IMR-90 (cell line): ENCODE results near the gene VCL. TPM values are rescaled to one million over a fixed set of nuclear protein-coding genes. Genes with fewer than 3 reads are reported as not detected.
"Not testable (repeated sequence)": the region's sequence is repeated elsewhere in the genome, so short reads cannot be mapped to it uniquely, and the experiment has no call there.

Experiments used
- ATAC-seq: fragments of 200-7000 bp; cut with Tn5 transposase; 2 replicates; pipeline ENCODE4 v1.9.1; 2020; ENCODE audit warnings: low read depth, mild to moderate bottlenecking, moderate library complexity
- BruUV-seq: library from RNA; stranded (reverse); fragments of 400-500 nt; replicated peaks from 2 replicates; lab custom pipeline; 2021; lab: Mats Ljungman, UMichigan
- CTCF ChIA-PET: fragments of 300-600 bp; formaldehyde crosslinking; extraction: SDS; loops from one replicate; lab custom pipeline; 2021; ENCODE audit warnings: antibody characterized with exemption; lab: Yijun Ruan, JAX
- POLR2A ChIA-PET: fragments of 300-600 bp; sonication (Branson Sonifier 250); formaldehyde crosslinking; loops from one replicate; lab custom pipeline; 2022; ENCODE audit warnings: antibody characterized with exemption; ENCODE audit not compliant: unreplicated experiment; lab: Charles Lee
- DNase-seq: peaks from one replicate; pipeline ENCODE4 v3.0.0; 2013
- H2AFZ ChIP-seq: replicated peaks from 2 replicates; pipeline ENCODE3; 2013; ENCODE audit warnings: low read length, mild to moderate bottlenecking; ENCODE audit not compliant: poor library complexity
- H2AK5ac ChIP-seq: 2 replicates; pipeline ENCODE4 v1.6.1; 2013; ENCODE audit warnings: low read depth, low read length, inconsistent platforms
- H2AK9ac ChIP-seq: replicated peaks from 2 replicates; pipeline ENCODE3; 2013; ENCODE audit warnings: mild to moderate bottlenecking, low read depth, low read length, moderate library complexity; ENCODE audit not compliant: poor library complexity
- H2BK120ac ChIP-seq: 2 replicates; pipeline ENCODE4 v1.6.1; 2013; ENCODE audit warnings: low read depth, low read length, inconsistent platforms
- H2BK15ac ChIP-seq: 3 replicates; pipeline ENCODE4 v1.6.1; 2013; ENCODE audit warnings: low read depth, low read length, inconsistent platforms
- H2BK20ac ChIP-seq: 2 replicates; pipeline ENCODE4 v1.6.1; 2013; ENCODE audit warnings: low read depth, mild to moderate bottlenecking, inconsistent platforms, low read length, moderate library complexity
- H2BK5ac ChIP-seq: 2 replicates; pipeline ENCODE4 v1.6.1; 2013; ENCODE audit warnings: mild to moderate bottlenecking, low read depth, low read length, inconsistent platforms; ENCODE audit not compliant: poor library complexity, severe bottlenecking
- H3K14ac ChIP-seq: replicated peaks from 2 replicates; pipeline ENCODE4 v1.6.1; 2013; ENCODE audit warnings: low read depth, low read length, inconsistent platforms
- H3K18ac ChIP-seq: 2 replicates; pipeline ENCODE4 v1.6.1; 2013; ENCODE audit warnings: low read depth, low read length, control low read depth
- H3K23ac ChIP-seq: 2 replicates; pipeline ENCODE4 v1.6.1; 2013; ENCODE audit warnings: low read depth, low read length, inconsistent platforms
- H3K27ac ChIP-seq: 2 replicates; pipeline ENCODE4 v1.5.1; 2013; ENCODE audit warnings: mild to moderate bottlenecking, control low read depth, low read length; ENCODE audit not compliant: insufficient read depth
- H3K27me3 ChIP-seq: 2 replicates; pipeline ENCODE4 v1.6.1; 2013; ENCODE audit warnings: low read length; ENCODE audit not compliant: control insufficient read depth, insufficient read depth
- H3K36me3 ChIP-seq: 2 replicates; pipeline ENCODE4 v1.6.1; 2013; ENCODE audit warnings: low read length, mixed read lengths; ENCODE audit not compliant: control insufficient read depth, insufficient read depth
- H3K4ac ChIP-seq: 2 replicates; pipeline ENCODE4 v1.6.1; 2013; ENCODE audit warnings: low read depth, low read length, inconsistent platforms
- H3K4me1 ChIP-seq: 2 replicates; pipeline ENCODE4 v1.6.1; 2013; ENCODE audit warnings: low read length, mixed read lengths; ENCODE audit not compliant: control insufficient read depth, insufficient read depth
- H3K4me2 ChIP-seq: 2 replicates; pipeline ENCODE4 v1.6.1; 2013; ENCODE audit warnings: low read depth, mild to moderate bottlenecking, control low read depth, low read length, moderate library complexity
- H3K4me3 ChIP-seq: 2 replicates; pipeline ENCODE4 v1.5.1; 2013; ENCODE audit warnings: low read depth, mild to moderate bottlenecking, control low read depth, low read length, moderate library complexity; ENCODE audit not compliant: insufficient read depth
- H3K56ac ChIP-seq: 2 replicates; pipeline ENCODE4 v1.6.1; 2013; ENCODE audit warnings: low read length, inconsistent platforms; ENCODE audit not compliant: insufficient read depth; ENCODE audit errors: extremely low read depth
- H3K79me1 ChIP-seq, 2 experiments: 2 replicates each; pipeline ENCODE4 v1.6.1; 2013; ENCODE audit warnings: low read length in 2 of 2, inconsistent platforms in 1 of 2, low read depth in 1 of 2
- H3K9ac ChIP-seq: 2 replicates; pipeline ENCODE4 v1.6.1; 2013; ENCODE audit warnings: low read depth, low read length, control low read depth
- H3K9me1 ChIP-seq: 2 replicates; pipeline ENCODE4 v1.6.1; 2013; ENCODE audit warnings: low read length, inconsistent platforms; ENCODE audit not compliant: insufficient read depth
- H3K9me3 ChIP-seq: 2 replicates; pipeline ENCODE4 v1.6.1; 2013; ENCODE audit warnings: low read length; ENCODE audit not compliant: control insufficient read depth, insufficient read depth
- H4K20me1 ChIP-seq: 2 replicates; pipeline ENCODE4 v1.6.1; 2013; ENCODE audit warnings: low read length, inconsistent platforms; ENCODE audit not compliant: insufficient read depth
- H4K5ac ChIP-seq: 2 replicates; pipeline ENCODE4 v1.6.1; 2013; ENCODE audit warnings: mild to moderate bottlenecking, low read depth, low read length, control low read depth
- H4K8ac ChIP-seq, 2 experiments: 2 replicates each; pipeline ENCODE4 v1.6.1; 2013; ENCODE audit warnings: low read depth in 2 of 2, low read length in 2 of 2, control low read depth in 1 of 2, inconsistent platforms in 1 of 2
- H4K91ac ChIP-seq: 2 replicates; pipeline ENCODE4 v1.6.1; 2013; ENCODE audit warnings: low read depth, low read length, inconsistent platforms; ENCODE audit not compliant: insufficient read depth
- WGBS, 2 experiments: methylation state at CpG; one replicate each; pipeline versions ENCODE4 v1.1.5 to v1.1.7; 2013; ENCODE audit warnings: missing lambda C conversion rate in 2 of 2; ENCODE audit not compliant: insufficient read length in 1 of 2; ENCODE audit errors: extremely low coverage in 2 of 2; 5-methylcytosine and 5-hydroxymethylcytosine counted together
- dilution Hi-C: fragments of 300-500 bp; cut with HindIII; formaldehyde crosslinking; loops from one replicate; pipeline ENCODE4 v1.14.3; 2018; ENCODE audit warnings: low sequenced_read_pairs; ENCODE audit not compliant: unreplicated experiment
- in situ Hi-C: fragments of 300-500 bp; cut with MboI; formaldehyde crosslinking; loops from 3 replicates; pipeline ENCODE4 v1.14.3; 2019; ENCODE audit warnings: low sequenced_read_pairs, inconsistent platforms, mixed read lengths
- intact Hi-C: fragments of 100-400 bp; cut with micrococcal nuclease; formaldehyde crosslinking; loops from 2 replicates; pipeline ENCODE4 v1.10.0; 2022
- polyA plus RNA-seq, 3 experiments: library from polyadenylated mRNA; depleted of rRNA; stranded (reverse); fragments of >200 nt; gene quantifications; 2 replicates each; pipeline ENCODE4 v1.2.3, GENCODE V29; 2012; ENCODE audit warnings: low replicate concordance in 1 of 3
- total RNA-seq: library from RNA; depleted of rRNA; stranded (reverse); fragments of >200 nt; gene quantifications from 2 replicates; pipeline ENCODE4 v1.2.3, GENCODE V29; 2012

Gene VCL
- total and polyA plus RNA-seq, 2 of the 4 experiments (the other 2 are of a cell fraction), result 227 to 283 TPM

- CTCF ChIA-PET, result interaction anchor here (1.2 to 1.7 kb wide), 2 partner anchors 9 to 34 kb away, joined by 3 to 7 read pairs; partner anchors contain the start of gene VCL
These were observed 32.5 kb upstream of the VCL start for GRCh38 chr10:73965267-73965889.

More at GRCh38 chr10:73965267-73965889, 32.5 kb upstream of the VCL start:
- H3K9me3 ChIP-seq, H3K4me3 ChIP-seq, intact Hi-C loops, H3K27me3 ChIP-seq, in situ Hi-C loops, H4K20me1 ChIP-seq, BruUV-seq, DNase-seq, H3K36me3 ChIP-seq, dilution Hi-C loops: not testable (repeated sequence)
- Histone ChIP-seq H3K9ac (peak overlapping the region; percentile 83), H3K56ac (peak overlapping the region; percentile 100), H4K91ac (peak overlapping the region; percentile 100), H3K18ac (peak overlapping the region; percentile 96), H2AK9ac (peak overlapping the region; percentile 98), H3K27ac (peak overlapping the region; percentile 96), H3K23ac (peak overlapping the region; percentile 100), H4K8ac (peak overlapping the region; percentile 91 to 100), H3K4ac (peak overlapping the region; percentile 100), H2BK20ac (peak overlapping the region; percentile 100), H4K5ac (peak overlapping the region; percentile 92), H2BK15ac (peak overlapping the region; percentile 99), H2BK5ac (peak overlapping the region; percentile 98), H2AK5ac (peak overlapping the region; percentile 99), H3K9me1 (peaks cover 25% of the 10 kb centered on the region), H2AFZ (peak overlapping the region; percentile 84), H3K79me1 (peaks cover 0 to 25% of the 10 kb centered on the region in 2 experiments; a peak in 2 of 4 replicates), H2BK120ac (peak overlapping the region; percentile 100), H3K4me2 (peak overlapping the region; percentile 55), H3K4me1 (peaks cover 22% of the 10 kb centered on the region), H3K14ac (peak overlapping the region; percentile 100)
- ATAC-seq, result peak; percentile 3
- 91% methylated on average over 7 of the region's 12 CpGs; no CpG with 5 or more reads in 1 of the 2 experiments for WGBS, 2 experiments
- POLR2A ChIA-PET, result interaction anchor here (1.0 to 1.4 kb wide), 2 partner anchors 9 to 35 kb away, joined by 3 to 13 read pairs; no protein-coding TSS in a partner anchor
